ENCODE results near the gene ERBIN.

Gene ERBIN

DNA sequence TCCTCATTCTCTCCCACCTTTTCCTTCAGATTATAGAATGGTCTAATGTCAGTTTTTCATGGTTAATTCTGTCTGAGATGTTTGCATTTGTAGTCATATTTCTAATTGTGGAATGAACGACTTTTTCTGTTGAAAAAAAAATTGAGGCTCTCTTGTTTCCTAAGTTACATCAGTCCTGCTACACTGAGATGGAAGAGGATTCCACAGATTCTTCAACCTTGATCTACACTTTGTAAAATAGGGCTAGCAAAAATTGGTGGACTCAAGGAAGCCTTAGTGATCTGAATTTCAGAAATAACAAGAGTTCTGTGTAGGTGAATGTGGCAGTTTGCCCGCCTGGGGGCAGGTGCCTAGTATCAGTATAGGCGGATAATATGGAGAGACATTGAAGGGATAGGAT is 51.9 kb downstream of the ERBIN start:
- TF ChIP-seq EZH2phosphoT487 (IDR thresholded peaks at IDR 0.05; ENCODE audit: borderline replicate concordance, low read length), result no peak
- no peak for TF ChIP-seq CTCF (IDR thresholded peaks at IDR 0.05; ENCODE audit: low read depth, low read length, poor library complexity, severe bottlenecking)
- Histone ChIP-seq H3K36me3 (ENCODE audit: control insufficient read depth, low read length) (peaks cover 22% of the 10 kb centered on the region), H3K9me2 (replicated peaks; ENCODE audit: control insufficient read depth, low read length) (no peaks in the 10 kb centered on the region), H3K4me3 (ENCODE audit: low read length) (no peak overlapping the region), H3K27me3 (ENCODE audit: control insufficient read depth, low read length) (no peaks in the 10 kb centered on the region), H3K79me2 (ENCODE audit: control insufficient read depth, low read length) (peaks cover 86% of the 10 kb centered on the region), H3K4me2 (ENCODE audit: low read length) (no peak overlapping the region), H3K9me3 (ENCODE audit: control insufficient read depth, insufficient read depth, low read length) (no peaks in the 10 kb centered on the region), H3F3A (ENCODE audit: control insufficient read depth, insufficient read depth) (0 out of 2 replicates have a peak, but pooled peaks cover 3% of the 10 kb centered on the region), H3K27ac (ENCODE audit: low read depth, low read length) (no peak overlapping the region), H3K4me1 (ENCODE audit: control insufficient read depth, low read length) (peaks cover 7% of the 10 kb centered on the region; the same call in 1 of the 2 replicates), H4K20me1 (ENCODE audit: control insufficient read depth, insufficient read depth, low read depth, low read length) (no peaks in the 10 kb centered on the region)

DNA sequence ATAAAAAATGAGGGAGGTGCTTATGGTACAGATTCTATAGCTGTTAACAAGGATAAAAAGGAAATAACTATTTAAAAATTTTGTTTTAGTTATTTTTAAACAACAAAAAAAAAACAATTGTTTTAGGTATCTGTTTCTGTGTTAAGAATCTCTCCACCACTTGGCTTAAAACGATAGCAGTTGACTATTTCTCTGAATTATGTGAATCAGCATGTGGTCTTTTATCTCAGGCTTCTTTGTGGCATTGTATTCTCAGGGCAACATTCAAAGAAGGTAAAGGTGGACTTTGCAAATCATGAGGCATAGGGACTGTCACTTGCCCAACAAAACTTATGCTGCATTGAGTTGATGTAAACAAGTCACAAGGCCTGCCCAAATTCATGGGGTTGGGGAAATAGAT is 55.2 kb downstream of the ERBIN start:
- Histone ChIP-seq H3K27ac (ENCODE audit: low read depth, low read length) (no peak overlapping the region), H3K4me1 (ENCODE audit: control insufficient read depth, low read length) (peaks cover 7% of the 10 kb centered on the region; the same call in 1 of the 2 replicates), H4K20me1 (ENCODE audit: control insufficient read depth, insufficient read depth, low read depth, low read length) (peaks cover 10% of the 10 kb centered on the region; the same call in 1 of the 2 replicates), H3F3A (ENCODE audit: control insufficient read depth, insufficient read depth) (0 out of 2 replicates have a peak, but pooled peaks cover 3% of the 10 kb centered on the region), H3K4me3 (ENCODE audit: low read length) (no peak overlapping the region), H3K9me3 (ENCODE audit: control insufficient read depth, insufficient read depth, low read length) (no peaks in the 10 kb centered on the region), H3K27me3 (ENCODE audit: control insufficient read depth, low read length) (no peaks in the 10 kb centered on the region), H3K36me3 (ENCODE audit: control insufficient read depth, low read length) (peaks cover 17% of the 10 kb centered on the region), H3K79me2 (ENCODE audit: control insufficient read depth, low read length) (peaks cover 89% of the 10 kb centered on the region), H3K9me2 (replicated peaks; ENCODE audit: control insufficient read depth, low read length) (no peaks in the 10 kb centered on the region), H3K4me2 (ENCODE audit: low read length) (no peak overlapping the region)
- no peak for TF ChIP-seq EZH2phosphoT487 (IDR thresholded peaks at IDR 0.05; ENCODE audit: borderline replicate concordance, low read length)
- no peak for TF ChIP-seq CTCF (IDR thresholded peaks at IDR 0.05; ENCODE audit: low read depth, low read length, poor library complexity, severe bottlenecking)

DNA sequence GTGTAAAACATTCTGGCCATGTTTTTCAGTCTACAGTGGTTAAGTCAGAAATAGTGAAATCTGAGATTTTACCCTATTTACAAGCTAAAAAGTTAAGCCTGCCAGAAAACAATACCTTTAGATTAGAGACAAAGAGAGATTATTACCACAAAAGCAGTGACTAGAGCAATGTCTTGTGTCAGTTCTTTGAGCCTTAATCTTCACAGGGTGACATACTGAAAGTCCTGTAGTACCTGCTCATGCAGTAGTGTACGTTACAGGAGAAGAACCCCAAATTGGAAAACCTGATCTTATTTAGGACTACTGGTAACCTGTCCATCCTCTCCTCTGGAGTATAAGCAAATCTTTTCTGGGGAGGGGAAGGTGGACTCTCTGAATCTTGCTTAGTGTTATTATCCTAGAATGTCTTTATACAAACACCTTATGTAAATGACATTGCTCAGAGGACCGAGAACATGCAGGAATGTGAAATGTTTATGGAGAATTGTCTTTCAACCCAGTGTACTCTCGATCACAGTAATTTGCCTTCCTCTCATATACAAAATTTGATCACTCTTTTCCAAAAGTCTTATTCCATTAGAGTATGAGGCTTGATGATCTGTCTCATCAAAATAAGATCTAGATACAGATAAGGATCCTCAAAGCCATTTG is 55.7 kb downstream of the ERBIN start:
- Histone ChIP-seq H3K4me2 (ENCODE audit: low read length) (no peak overlapping the region), H3K79me2 (ENCODE audit: control insufficient read depth, low read length) (peaks cover 94% of the 10 kb centered on the region), H3K27me3 (ENCODE audit: control insufficient read depth, low read length) (no peaks in the 10 kb centered on the region), H3K4me1 (ENCODE audit: control insufficient read depth, low read length) (peaks cover 7% of the 10 kb centered on the region; the same call in 1 of the 2 replicates), H3K9me3 (ENCODE audit: control insufficient read depth, insufficient read depth, low read length) (no peaks in the 10 kb centered on the region), H3K36me3 (ENCODE audit: control insufficient read depth, low read length) (peaks cover 21% of the 10 kb centered on the region), H4K20me1 (ENCODE audit: control insufficient read depth, insufficient read depth, low read depth, low read length) (peaks cover 10% of the 10 kb centered on the region; the same call in 1 of the 2 replicates), H3K9me2 (replicated peaks; ENCODE audit: control insufficient read depth, low read length) (no peaks in the 10 kb centered on the region), H3K27ac (ENCODE audit: low read depth, low read length) (no peak overlapping the region), H3F3A (ENCODE audit: control insufficient read depth, insufficient read depth) (0 out of 2 replicates have a peak, but pooled peaks cover 3% of the 10 kb centered on the region), H3K4me3 (ENCODE audit: low read length) (no peak overlapping the region)
- TF ChIP-seq EZH2phosphoT487 (IDR thresholded peaks at IDR 0.05; ENCODE audit: borderline replicate concordance, low read length) (no peak), CTCF (IDR thresholded peaks at IDR 0.05; ENCODE audit: low read depth, low read length, poor library complexity, severe bottlenecking) (no peak)
